Measurements from ENCODE around the gene ASPDH.

The ASPDH gene

DNA sequence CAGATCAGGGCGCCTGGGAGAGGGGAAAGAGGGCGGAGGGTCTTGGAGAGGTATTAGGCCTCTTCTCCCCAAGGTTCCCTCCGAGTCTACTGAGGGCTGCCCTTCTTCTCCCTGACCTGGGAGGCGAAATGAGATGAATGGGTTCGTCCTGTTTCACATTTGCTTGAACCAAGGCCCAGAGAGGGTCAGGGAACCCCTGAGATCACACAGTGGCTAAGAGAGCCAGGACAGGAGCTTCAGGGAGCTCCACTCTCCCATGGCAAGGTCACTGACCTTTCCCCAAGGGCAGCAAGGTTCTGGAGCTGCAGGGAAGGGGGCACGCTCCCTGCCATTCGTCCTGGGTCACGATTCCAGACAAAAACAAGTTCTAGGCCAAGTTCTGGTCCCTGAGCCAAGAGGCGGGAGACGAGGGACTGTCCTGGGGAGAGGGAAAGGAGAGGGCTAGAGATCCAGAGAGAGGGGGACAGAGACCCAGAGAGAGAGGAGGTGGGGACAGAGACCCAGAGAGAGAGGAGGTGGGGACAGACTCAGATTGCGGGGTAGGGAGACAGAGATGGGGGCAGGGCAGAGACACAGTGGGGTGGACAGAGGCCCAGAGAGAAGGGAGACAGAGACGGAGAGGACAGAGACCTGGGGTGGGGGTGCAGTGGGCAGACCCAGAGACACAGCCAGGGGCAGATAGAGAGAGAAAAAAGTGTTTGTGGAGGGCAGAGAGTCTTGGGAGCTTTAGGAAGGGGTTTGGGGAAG is 541 bp downstream of the ASPDH start:
- DNase-seq: no peak

DNA sequence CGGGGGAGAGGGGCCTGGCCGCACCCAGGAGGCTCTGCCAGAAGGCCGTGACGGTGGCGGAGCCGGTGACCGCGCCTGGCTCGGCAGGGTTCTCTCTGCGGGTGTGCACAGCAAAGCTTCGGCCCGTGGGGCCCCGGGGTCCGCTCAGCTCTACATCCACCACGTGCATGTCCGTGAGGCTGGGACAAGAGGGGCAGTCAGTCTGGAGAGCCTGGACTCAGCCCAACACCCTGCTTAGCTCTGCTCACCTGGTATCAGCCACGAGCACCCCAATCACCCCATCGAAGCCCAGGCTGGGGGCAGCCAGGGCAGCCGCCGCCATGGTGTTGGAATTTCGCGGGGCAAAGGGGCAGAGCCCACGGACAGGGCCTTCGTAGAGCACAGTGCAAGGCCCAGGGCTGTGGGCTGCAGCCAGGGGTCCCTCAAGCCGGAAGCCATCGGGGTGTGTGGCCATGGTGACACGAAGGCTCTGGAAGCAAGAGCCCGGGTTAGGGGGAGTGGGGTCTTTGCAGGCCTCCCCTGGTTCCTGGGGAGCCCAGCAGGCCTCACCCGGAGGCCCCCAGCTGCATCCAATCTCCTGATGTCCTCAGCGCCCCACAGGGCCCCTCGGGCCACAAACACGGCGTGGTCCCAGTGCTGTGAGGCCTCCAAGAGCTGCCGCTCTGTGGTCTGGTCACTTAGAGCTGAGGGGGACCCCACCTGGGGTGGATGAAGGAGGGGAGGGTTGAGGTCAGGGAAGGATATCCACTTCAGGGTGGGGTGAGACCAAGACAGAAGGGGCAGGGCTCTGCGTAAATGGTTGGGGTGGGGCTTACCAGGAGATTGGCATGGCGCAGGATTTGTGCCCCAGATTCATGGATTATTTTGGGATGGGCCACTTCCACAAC is 1.4 kb downstream of the ASPDH start:
- DNase-seq: no peak

DNA sequence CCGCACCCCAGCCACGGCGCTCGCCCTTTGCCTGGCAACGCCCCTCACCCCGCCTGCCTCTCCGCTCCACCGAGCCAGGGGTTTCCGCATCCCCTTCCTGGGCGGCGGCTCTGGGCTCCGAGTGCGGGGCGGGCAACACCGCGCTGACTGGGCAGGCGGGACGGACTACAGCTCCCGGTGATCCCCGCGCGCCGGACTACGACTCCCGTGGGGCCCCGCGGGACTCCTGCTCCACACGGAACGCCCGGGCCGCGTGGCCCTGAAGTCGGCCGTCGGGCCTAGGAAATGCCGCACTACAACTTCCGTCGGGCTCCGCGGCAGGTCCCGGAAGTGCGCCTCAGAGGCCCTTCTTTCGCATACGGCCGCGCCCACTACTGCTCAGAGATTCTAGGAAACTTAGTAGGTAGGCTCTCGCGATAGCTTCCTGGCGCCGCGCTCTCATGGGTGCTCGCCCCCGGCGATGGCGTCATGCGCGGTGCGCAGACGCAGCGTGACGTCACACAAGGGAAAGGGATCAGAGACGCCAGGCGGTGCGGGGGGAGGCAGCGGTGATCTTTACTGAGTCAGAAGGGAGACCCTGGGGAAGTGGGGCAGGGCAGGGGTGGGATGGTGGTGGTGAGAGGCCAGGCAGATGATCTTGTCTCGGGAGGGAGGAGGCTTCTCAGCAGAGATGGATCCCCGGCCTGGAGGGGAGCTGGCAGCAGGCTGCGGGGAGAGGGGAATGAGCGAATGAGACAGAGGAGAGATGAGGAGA is 2.5 kb downstream of the ASPDH start, which contains the start of gene JOSD2:
Gene JOSD2 (minus strand): TSS at position 123 of the 754 bp plus-strand sequence. CDS start 760 bp downstream, outside the sequence.
- peak; percentile 98 for DNase-seq

DNA sequence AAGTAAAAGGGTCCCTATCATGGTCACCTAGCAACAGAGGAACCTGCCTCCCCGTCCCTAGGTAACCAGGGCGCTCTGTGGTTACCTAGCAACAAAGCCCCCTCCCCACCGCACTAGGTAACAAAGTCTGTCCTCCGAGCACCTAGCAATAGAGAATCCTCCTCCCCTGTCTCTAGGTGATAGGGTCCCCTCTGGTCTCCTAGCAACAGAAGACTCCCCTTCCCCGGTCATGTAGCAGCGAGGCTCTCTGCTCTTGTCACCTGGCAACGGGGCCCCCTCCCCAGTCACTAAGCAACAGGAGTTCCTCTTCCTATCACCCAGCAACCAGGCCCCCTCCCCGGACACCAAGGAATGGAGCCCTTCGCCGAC is 3.0 kb downstream of the ASPDH start:
- peak; percentile 95 for DNase-seq

DNA sequence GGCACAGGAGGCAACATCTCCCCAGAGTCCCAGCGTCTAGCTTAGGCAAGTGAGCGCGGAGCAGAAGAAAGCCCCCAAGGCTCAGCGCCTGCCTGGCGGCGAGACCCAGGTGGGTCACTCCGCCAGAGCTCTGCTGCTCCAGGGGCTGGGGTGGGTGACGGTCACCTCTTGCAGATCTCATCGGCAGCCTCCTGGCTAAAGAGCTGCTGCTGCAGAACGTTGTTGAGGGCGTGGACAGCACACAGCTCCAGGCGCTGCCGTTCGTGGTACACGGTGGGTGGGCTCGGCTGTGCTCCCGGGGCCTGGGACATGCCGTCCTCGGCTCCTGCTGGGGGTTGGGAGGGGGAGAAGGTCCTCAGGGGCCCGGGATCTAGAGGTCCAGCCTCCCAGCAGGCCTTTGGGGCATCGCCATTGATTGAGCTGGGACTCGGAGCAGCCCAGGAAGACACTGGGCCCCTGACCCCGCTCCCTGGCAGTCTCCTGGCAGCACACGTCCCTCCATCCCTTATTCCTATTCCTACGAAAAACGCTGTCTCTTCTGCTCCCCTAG is 3.5 kb downstream of the ASPDH start:
- DNase-seq: no peak

GRCh38 chr19:50509366-50509765 is 4.3 kb downstream of the ASPDH start:
- DNase-seq: no peak

GRCh38 chr19:50508843-50509190 is 4.9 kb downstream of the ASPDH start:
- DNase-seq: no peak

DNA sequence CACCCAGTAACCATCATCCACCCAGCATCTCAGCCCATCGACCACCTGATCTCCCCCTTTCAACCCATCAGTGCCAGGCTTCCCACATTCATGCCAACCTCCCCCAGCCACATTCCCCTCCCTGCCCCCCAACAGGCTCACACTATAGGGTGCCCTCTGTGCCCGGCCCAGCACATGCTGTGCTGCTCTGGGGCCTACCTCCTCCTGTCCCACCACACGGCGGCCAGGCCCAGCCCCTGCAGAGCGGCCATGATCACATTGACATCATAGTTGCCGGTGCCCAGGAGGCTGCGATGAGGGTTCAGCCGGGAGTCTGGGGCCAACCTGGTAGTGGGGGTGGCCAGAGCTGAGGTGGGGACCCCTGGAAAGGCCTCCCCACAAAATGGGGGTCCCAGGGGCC is 6.3 kb downstream of the ASPDH start:
- DNase-seq: no peak

DNA sequence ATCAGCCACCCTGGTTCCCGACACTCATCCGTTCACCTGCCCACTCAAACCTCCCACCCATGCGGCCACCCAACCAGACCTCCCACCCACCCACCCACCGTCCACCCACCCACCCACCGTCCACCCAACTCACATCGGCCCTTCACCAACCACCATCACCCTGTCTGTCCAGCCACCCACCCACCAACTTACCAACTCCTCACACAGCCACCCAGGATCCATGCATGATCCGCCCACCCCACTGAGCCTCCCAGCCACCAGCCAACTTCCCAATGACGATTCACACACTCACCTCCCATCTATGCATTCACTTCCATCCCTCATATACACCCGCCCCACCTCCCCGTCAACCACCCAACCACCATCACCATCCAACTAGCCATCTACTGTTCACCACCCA is 7.0 kb downstream of the ASPDH start:
- no peak for DNase-seq

- no peak for DNase-seq
Measured at GRCh38 chr19:50505856-50506611, 7.7 kb downstream of the ASPDH start.

- no peak for DNase-seq
Measured at GRCh38 chr19:50501568-50502475, 11.9 kb downstream of the ASPDH start.

- DNase-seq: no peak
Measured at GRCh38 chr19:50501186-50501567, 12.5 kb downstream of the ASPDH start.

- no peak for DNase-seq
Measured at GRCh38 chr19:50500753-50501151, 13.0 kb downstream of the ASPDH start.

- no peak for DNase-seq
Measured at GRCh38 chr19:50500060-50500752, 13.5 kb downstream of the ASPDH start.

GRCh38 chr19:50498219-50499056 is 15.3 kb downstream of the ASPDH start:
- no peak for DNase-seq

- DNase-seq: no peak
Measured at GRCh38 chr19:50497022-50497405, 16.7 kb downstream of the ASPDH start.

DNA sequence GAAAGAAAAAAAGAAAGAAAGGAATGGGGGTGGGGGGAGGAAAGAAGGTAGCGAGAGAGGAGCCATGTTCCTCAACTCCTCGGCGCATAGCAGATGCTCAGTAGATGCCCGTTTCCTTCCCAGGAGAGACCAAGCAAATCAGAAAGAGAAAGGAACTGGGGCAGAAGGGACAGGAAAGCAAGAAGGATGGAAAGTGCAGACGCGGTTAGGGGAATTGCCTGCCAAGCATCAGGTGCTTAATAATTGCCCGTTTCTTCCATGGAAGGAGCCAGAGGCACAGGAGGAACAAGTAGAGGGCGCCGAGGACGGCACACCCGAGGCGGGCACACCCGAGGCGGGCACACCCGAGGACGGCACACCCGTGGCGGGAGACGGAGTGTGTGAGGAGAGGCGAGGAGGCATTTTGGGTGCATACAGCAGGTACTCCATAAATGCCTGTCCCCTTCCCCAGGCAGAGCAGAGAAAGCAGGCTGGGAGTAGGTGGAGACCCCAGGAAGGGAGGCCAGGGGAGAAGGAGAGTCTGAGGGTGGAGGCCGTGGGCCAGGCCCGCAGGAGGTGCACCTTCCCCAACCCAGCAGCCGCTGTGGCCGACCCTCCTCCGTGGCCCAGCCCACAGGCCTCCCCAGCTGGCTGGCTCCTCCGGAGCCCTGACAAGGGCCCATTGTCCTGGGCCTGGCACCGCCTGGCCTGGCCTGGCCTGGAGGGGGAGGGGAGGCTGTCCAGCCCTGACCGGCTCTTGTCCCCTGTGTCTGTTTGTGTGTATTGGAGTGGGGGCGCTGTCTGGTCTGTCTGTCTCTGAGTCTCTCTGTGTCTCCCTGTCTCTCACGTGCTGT is 17.3 kb downstream of the ASPDH start:
- DNase-seq: no peak

DNA sequence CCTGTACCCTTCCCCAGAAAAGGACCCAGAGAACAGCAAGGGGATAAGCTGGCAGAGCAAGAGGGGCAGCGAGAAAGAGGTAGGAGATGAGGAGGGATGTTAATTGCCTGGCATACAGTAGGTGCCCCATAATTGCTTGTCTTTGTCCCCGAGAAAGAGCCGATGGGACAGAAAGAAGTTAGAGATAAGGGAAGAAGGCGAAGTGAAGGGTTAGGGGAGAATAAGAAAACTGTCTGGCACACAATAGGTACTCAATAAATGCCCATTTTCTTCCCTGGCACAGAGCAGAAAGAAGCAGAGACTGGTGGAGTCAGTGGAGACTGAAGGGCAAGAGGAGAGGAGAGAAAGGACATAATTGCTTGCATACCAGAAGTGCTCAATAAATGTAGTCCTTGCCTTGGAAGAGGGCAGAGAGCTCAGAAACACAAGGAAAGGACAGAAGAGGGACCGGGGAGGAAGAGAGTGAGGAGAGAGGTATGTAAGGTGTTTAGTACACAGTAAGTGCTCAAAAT is 18.6 kb downstream of the ASPDH start:
- DNase-seq: no peak

Data from NCI-H1105 treated with DMSO at 0.1 percent for 48 hours (cell line).